ENCODE measurements around the gene MORF4L1. TPM values are rescaled to one million over a fixed set of nuclear protein-coding genes. Genes with fewer than 3 reads are reported as not detected.

Gene MORF4L1
- total RNA-seq, 4 donors from 2014 or later, result 371 to 476 (median 392) TPM

- Histone ChIP-seq H3K9me3 (no peaks in the 10 kb centered on the region), H3K4me3 (no peak overlapping the region), H3K4me1 (peaks cover 27 to 36% (median 33%) of the 10 kb centered on the region in 4 donors), H3K27ac (replicated peaks in 1 of 4) (peak overlapping the region in 1 of 4 donors; percentile 58), H3K36me3 (peaks cover 0 to 58% (median 30%) of the 10 kb centered on the region in 4 donors), H3K27me3 (no peaks in the 10 kb centered on the region)
- intact Hi-C loops (cut with DNase I), result no loop called here
- no peak for DNase-seq (ENCODE audit: extremely low spot score)
- WGBS, result 88% methylated on average over 8 of the region's 21 CpGs
- TF ChIP-seq POLR2AphosphoS5 (IDR thresholded peaks at IDR 0.05), result no peak
- TF ChIP-seq POLR2A (IDR thresholded peaks at IDR 0.05; ENCODE audit: low read depth), result no peak
- TF ChIP-seq CTCF (IDR thresholded peaks at IDR 0.05), result no peak
- no peak for TF ChIP-seq EP300 (IDR thresholded peaks at IDR 0.05)
Observed at GRCh38 chr15:78931439-78932257, 59.0 kb downstream of the MORF4L1 start.

- Histone ChIP-seq H3K27ac (replicated peaks in 1 of 4) (no peak overlapping the region), H3K9me3 (no peaks in the 10 kb centered on the region), H3K4me3 (no peak overlapping the region), H3K36me3 (peaks cover 0 to 52% (median 23%) of the 10 kb centered on the region in 4 donors), H3K27me3 (no peaks in the 10 kb centered on the region), H3K4me1 (peaks cover 31 to 43% (median 36%) of the 10 kb centered on the region in 4 donors)
- intact Hi-C loops (cut with DNase I), result no loop called here
- no peak for TF ChIP-seq POLR2AphosphoS5 (IDR thresholded peaks at IDR 0.05)
- TF ChIP-seq CTCF (IDR thresholded peaks at IDR 0.05), result no peak
- no peak for TF ChIP-seq POLR2A (IDR thresholded peaks at IDR 0.05; ENCODE audit: low read depth)
- TF ChIP-seq EP300 (IDR thresholded peaks at IDR 0.05), result no peak
- WGBS, result 72% methylated on average over 3 of the region's 13 CpGs
- no peak for DNase-seq (ENCODE audit: extremely low spot score)
Observed at GRCh38 chr15:78932258-78932808, 59.6 kb downstream of the MORF4L1 start.

- Histone ChIP-seq H3K27me3 (no peaks in the 10 kb centered on the region), H3K4me1 (peaks cover 31 to 46% (median 40%) of the 10 kb centered on the region in 4 donors), H3K4me3 (no peak overlapping the region), H3K27ac (replicated peaks in 1 of 4) (peak overlapping the region; percentile 20 to 59 (median 39)), H3K36me3 (peaks cover 0 to 43% (median 16%) of the 10 kb centered on the region in 4 donors), H3K9me3 (no peaks in the 10 kb centered on the region)
- intact Hi-C loops (cut with DNase I), result no loop called here
- no peak for TF ChIP-seq EP300 (IDR thresholded peaks at IDR 0.05)
- no peak for TF ChIP-seq CTCF (IDR thresholded peaks at IDR 0.05)
- no peak for TF ChIP-seq POLR2A (IDR thresholded peaks at IDR 0.05; ENCODE audit: low read depth)
- TF ChIP-seq POLR2AphosphoS5 (IDR thresholded peaks at IDR 0.05), result no peak
- WGBS, result 77% methylated on average over 8 of the region's 12 CpGs
- no peak for DNase-seq (ENCODE audit: extremely low spot score)
Observed at GRCh38 chr15:78933187-78933822, 60.6 kb downstream of the MORF4L1 start.

DNA sequence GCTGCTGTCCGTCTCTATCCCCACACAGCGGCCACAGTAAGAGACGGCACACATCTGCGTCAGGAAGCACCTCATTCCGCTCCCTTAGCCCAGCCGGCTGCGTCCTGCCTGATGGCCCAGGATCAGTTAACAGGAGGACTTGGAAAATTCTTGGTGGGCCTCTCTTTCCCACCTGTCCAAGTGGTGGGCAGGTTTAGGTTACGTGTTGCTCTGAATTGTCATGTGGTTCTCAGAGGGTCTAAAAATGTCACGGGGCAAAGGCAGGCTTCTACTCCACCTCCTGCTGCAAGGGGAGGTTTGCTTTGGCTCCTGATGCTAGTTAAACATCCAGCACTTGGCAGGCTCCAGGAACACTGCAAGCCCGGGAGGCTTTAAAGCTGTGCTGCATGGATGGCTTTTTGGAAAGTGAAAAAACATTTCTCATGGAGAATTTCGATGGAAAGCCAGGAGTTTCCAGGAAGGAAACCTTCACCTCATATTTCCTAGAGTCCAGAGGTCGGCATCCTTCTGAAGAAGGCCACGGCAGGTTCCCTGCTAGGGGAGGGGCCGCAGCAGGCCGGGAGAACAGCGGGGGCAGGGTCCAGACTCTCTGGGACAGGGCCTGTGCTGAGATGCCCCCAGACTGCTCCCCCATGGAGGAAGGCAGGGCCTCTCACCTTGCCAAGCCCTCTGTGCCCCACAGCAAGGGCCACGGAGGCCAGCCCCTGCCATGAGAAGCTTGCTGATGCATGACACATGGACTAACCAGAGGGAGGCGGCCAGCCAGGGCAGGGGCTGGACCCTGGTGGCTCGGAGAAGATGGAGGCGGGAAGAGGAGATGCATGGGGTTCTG is 61.3 kb downstream of the MORF4L1 start:
- intact Hi-C loops (cut with DNase I), result no loop called here
- Histone ChIP-seq H3K27me3 (no peaks in the 10 kb centered on the region), H3K4me3 (no peak overlapping the region), H3K9me3 (no peaks in the 10 kb centered on the region), H3K36me3 (peaks cover 0 to 37% (median 13%) of the 10 kb centered on the region in 4 donors), H3K4me1 (peaks cover 31 to 46% (median 40%) of the 10 kb centered on the region in 4 donors), H3K27ac (replicated peaks in 1 of 4) (peak overlapping the region; percentile 20 to 59 (median 42))
- TF ChIP-seq POLR2AphosphoS5 (IDR thresholded peaks at IDR 0.05) (peak in 1 of 2 donors; percentile 22), POLR2A (IDR thresholded peaks at IDR 0.05; ENCODE audit: low read depth) (no peak), EP300 (IDR thresholded peaks at IDR 0.05) (no peak), CTCF (IDR thresholded peaks at IDR 0.05) (no peak)
- no peak for DNase-seq (ENCODE audit: extremely low spot score)
- 63% methylated on average over 14 of the region's 20 CpGs for WGBS
